ENCODE results near the gene HTATSF1.
A peak's percentile ranks its signal among the peaks of the same experiment; 100 is the strongest.

The HTATSF1 gene

GRCh38 chrX:136496764-136497555 is 432 bp upstream of the HTATSF1 start:
- peak; percentile 84 for DNase-seq (ENCODE audit: low read depth)

GRCh38 chrX:136519069-136519468 is 21.7 kb downstream of the HTATSF1 start:
- DNase-seq (ENCODE audit: low read depth), result no peak

GRCh38 chrX:136523770-136524169 is 26.4 kb downstream of the HTATSF1 start:
- no peak for DNase-seq (ENCODE audit: low read depth)

- DNase-seq (ENCODE audit: low read depth), result peak; percentile 87
Measured at GRCh38 chrX:136525738-136526606, 28.6 kb downstream of the HTATSF1 start.

- DNase-seq (ENCODE audit: low read depth), result peak; percentile 5
Measured at GRCh38 chrX:136528645-136529315, 31.4 kb downstream of the HTATSF1 start.

- no peak for DNase-seq (ENCODE audit: low read depth)
Measured at GRCh38 chrX:136529795-136530194, 32.4 kb downstream of the HTATSF1 start.

- no peak for DNase-seq (ENCODE audit: low read depth)
Measured at GRCh38 chrX:136531951-136532350, 34.6 kb downstream of the HTATSF1 start, which contains the start of gene VGLL1. VGLL1 (plus strand) TSS chrX:136532215; CDS start chrX:136536021, 3,806 bp downstream.

GRCh38 chrX:136534131-136534530 is 36.7 kb downstream of the HTATSF1 start:
- no peak for DNase-seq (ENCODE audit: low read depth)

- DNase-seq (ENCODE audit: low read depth), result no peak
Measured at GRCh38 chrX:136538811-136539210, 41.4 kb downstream of the HTATSF1 start.

GRCh38 chrX:136540226-136540625 is 42.8 kb downstream of the HTATSF1 start:
- no peak for DNase-seq (ENCODE audit: low read depth)

- no peak for DNase-seq (ENCODE audit: low read depth)
Measured at GRCh38 chrX:136541294-136541693, 43.9 kb downstream of the HTATSF1 start.

- DNase-seq (ENCODE audit: low read depth), result no peak
Measured at GRCh38 chrX:136542281-136542680, 44.9 kb downstream of the HTATSF1 start.

GRCh38 chrX:136546371-136546781 is 49.0 kb downstream of the HTATSF1 start:
- DNase-seq (ENCODE audit: low read depth), result no peak

GRCh38 chrX:136549226-136549625 is 51.8 kb downstream of the HTATSF1 start:
- no peak for DNase-seq (ENCODE audit: low read depth)

- no peak for DNase-seq (ENCODE audit: low read depth)
Measured at GRCh38 chrX:136551410-136551809, 54.0 kb downstream of the HTATSF1 start.

- DNase-seq (ENCODE audit: low read depth), result no peak
Measured at GRCh38 chrX:136555694-136556093, 58.3 kb downstream of the HTATSF1 start.
